ENCODE data around the gene VDR.

The VDR gene

DNA sequence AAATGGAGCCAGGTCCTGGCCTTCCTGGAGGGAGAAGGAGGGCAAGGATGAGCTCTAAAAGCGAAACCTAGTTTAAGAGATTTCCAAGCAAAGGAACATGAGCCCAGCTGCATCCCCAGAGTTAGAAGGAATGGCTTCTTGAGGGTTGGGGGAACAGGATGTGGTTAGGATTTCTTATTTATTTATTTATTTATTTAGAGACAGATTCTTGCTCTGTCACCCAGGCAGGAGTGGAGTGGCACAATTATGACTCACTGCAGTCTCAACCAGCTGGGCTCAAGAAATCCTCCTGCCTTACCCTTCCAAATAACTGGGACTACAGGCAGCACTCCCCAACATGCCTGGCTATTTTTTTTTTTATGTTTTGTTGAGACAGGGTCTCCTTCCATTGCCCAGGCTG lies 33.3 kb upstream of the VDR start:
- peak in 1 of 42 donors; percentile 0 for DNase-seq
- intact Hi-C loops (cut with DNase I): no loop called here

- intact Hi-C loops (cut with DNase I): no loop called here
- peak in 10 of 42 donors; percentile 11 to 42 (median 27) for DNase-seq
Observed at GRCh38 chr12:47935184-47935583, 30.4 kb upstream of the VDR start.

- DNase-seq: no peak
- intact Hi-C loops (cut with DNase I): no loop called here
Observed at GRCh38 chr12:47931187-47931586, 26.4 kb upstream of the VDR start.

DNA sequence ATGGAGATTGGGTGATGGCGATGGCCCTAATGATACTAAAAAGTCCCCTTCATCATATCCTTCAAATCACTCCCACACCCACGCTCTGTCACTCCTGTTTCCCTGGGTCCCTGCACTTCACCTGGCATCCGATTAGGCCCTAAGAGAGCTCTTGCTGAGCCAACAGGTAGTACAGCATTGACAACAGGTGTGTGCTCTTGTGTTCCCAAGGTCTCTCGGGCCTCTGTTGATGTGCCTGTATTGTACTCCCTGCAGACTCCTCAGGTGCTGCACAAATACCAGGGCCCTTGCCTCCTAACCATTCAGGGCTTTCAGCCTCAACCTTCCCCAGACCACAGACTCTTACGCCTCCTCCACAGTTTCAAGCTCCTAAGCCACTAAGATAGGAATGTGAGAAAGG lies 25.8 kb upstream of the VDR start:
- DNase-seq: no peak
- intact Hi-C loops (cut with DNase I): no loop called here

GRCh38 chr12:47927346-47927745 lies 22.6 kb upstream of the VDR start:
- intact Hi-C loops (cut with DNase I): no loop called here
- peak in 1 of 42 donors; percentile 23 for DNase-seq

DNA sequence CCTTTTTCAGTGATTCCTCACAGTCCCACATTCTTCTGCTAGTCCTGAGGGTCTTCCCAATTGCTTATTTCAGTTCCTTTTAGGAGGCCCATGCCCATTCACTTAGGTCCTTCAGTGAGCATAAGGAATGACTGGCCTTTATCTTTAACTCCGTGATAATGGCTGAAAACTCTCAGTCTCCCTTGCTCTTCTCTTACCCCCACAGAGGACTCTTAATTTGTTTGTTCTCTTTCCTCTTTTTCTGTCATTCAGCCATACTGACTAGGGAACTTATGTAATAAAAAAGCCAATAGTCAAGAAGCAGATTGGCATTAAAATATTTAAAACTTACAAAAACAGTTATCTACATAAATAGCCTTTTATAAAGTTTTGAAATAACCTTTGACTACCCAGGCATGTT lies 17.1 kb upstream of the VDR start:
- intact Hi-C loops (cut with DNase I): no loop called here

DNA sequence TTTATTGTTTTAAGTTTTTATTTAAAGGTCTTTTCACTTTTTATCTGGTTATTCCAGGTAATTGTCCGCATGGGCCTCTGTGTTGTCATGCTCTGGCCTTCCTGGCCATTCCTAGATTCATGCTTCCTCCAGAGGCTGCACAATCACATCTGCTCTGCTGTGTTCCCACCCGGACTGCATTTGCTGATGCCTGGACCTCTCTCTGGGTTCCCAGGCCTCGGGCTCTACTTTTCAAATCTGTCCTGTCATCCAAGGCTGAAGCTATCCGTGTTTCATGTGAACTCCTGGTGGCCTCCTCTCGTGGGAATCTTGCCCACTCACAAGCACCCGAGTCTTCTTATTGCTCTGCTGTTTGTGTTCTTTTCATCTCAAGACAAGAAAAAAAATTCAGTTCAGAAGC lies 16.1 kb upstream of the VDR start:
- DNase-seq: no peak
- intact Hi-C loops (cut with DNase I): no loop called here

More for the DNA sequence above, 17.1 kb upstream of the VDR start:
- DNase-seq: no peak

- intact Hi-C loops (cut with DNase I): no loop called here
- DNase-seq: no peak
Observed at GRCh38 chr12:47913081-47913480, 8.3 kb upstream of the VDR start.

DNA sequence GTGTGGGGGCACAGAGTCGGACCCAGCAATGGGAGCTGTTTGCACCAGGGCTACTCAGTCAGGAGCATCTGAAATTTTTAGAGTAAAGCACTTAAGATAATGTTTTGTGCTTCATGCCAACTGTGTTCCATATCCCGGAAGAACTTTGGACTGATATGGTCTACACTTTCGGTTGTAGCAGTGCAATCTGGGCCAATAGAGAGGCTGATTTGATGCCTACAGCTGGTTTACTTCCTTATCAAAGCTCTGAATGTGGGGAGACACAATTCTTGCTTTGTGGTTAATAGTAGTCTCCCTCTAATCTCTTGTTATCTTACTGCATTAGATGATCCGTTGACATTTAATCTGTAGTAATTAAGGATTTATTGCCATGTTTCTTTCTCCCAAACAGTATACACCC lies 7.8 kb upstream of the VDR start:
- no peak for DNase-seq
- intact Hi-C loops (cut with DNase I): no loop called here

DNA sequence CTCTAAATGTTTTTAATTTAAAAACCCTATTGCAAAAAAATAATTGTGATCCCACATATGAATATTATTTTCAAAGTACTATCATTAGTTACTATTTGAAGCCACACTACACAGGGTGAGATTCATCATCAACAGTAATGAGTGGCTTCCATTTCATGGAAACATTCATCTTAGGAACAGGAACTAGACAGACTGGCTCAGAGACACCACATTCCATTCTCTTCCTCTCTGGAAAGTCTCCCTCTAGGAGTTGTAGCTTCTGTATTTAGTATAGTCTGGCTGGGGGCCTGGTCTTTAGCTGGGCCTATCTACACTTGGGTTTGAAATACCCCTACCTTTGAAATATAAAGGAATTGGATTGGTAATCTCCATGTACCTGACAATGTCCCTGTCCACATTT lies 6.2 kb upstream of the VDR start:
- no peak for DNase-seq
- intact Hi-C loops (cut with DNase I): no loop called here

GRCh38 chr12:47910486-47910885 lies 5.7 kb upstream of the VDR start:
- DNase-seq: no peak

DNA sequence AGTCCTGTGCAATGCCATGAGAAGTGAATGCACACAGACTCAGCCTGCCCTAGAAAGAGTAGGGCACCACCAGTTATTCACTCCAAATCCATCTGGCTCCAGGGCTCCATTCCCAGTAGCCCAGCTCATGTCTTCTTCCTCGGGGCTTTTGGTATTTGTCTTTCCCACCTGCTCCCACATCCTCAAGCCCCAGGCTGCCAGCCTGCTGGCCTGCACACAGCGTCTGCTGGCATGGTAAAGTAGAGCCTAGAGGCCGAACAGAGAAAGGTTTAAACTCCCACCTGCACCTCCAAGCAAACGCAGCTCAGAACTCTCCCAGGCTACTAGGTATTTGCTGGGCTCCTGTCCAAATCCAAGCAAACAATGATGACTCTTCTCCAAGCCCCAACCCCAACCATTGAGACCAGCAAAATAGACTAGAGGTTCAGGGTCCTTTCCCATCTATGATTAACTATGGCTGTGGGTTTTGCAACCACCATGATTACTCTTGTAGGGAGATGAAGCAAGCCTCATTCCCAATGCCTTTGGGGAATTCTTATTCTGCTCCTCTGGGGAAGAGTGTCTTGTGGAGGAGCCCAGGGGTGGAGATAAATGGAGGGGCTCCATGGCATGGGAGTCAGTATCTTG lies 5.2 kb upstream of the VDR start:
- intact Hi-C loops (cut with DNase I): no loop called here
- no peak for DNase-seq

More at GRCh38 chr12:47910486-47910885, 5.7 kb upstream of the VDR start:
- intact Hi-C loops (cut with DNase I): no loop called here

DNA sequence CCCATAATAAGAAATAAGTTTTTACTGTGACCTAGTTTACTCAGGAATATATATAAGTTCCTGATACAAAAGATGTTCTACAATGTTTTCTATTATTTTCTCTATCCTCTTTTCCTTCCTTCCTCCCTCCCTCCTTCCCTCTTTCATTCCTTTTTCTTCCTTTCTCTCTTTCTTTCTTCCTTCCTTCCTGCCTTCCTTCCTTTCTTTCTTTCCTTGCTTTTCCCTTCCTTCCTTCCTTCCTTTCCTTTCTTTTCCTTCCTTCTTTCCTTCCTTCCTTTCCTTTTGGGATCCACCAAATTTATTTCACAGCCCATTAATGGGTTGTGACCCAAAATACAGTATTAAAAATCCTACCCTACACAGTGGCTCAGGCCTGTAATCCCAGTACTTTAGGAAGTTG lies 3.9 kb upstream of the VDR start:
- intact Hi-C loops (cut with DNase I): no loop called here
- no peak for DNase-seq

- intact Hi-C loops (cut with DNase I): no loop called here
- DNase-seq: no peak
Observed at GRCh38 chr12:47907851-47908454, 3.2 kb upstream of the VDR start.

DNA sequence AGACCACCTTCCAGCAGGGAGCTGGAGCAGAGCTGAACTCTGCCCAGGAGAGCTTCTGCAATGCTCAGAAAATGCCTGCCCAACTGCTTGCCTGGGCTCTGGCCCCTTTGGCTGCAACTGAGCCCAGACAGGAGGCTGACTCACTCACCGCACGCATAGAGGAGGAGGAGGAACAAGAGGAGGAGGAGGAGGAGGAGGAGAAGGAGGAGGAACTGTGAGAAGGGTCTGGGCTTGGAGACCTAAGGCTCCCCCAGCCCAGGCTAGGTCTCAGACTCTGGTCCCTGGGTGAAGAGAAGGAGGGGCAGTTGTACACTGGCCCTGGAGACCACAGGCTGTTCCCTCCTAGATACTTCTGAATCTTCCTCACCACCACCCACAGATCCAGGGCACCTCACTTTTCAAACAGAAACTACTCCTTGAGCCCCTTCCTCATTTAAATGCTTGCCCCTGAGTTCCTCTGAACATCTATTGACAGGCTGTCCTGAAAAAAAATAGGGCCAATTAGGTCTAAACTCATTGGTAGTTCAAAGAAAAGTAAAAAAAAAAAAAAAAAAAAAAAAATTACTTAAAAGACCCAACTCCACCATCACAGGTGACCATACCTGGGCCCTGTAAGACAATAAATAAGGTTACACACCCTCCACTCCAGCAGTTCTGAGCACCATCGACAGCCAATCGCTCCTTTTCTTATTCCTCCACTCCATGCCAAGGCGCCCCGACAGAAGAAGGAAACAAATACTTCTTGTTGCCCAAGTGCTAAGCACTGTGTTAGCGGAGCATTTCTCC lies 674 bp downstream of the VDR start:
- intact Hi-C loops (cut with DNase I): no loop called here
- peak in 12 of 42 donors; percentile 15 to 59 (median 32) for DNase-seq

DNA sequence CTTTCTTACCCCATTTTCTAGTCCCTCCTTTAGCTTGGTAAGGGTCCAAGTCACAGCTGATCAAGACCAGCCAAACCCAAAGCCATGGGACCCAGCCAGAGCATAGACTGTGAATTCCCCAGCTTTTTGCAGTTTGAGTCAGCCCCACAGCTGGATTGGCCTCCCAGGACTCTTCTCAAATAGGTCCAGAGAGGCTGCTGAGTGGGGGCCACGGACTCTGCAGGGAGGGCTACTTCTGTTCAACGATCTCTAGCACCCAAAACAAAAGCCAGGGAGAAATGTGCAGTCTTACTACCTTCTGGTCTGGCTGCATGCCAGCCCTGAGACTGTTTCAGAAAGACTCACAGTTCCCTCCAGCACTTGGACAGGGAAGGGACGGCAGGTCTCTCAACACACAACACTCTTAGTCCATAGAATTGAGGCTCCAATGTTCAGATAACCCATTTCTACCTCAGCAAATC lies 1.6 kb downstream of the VDR start:
- intact Hi-C loops (cut with DNase I): no loop called here
- DNase-seq: no peak

GRCh38 chr12:47902131-47902639 lies 2.6 kb downstream of the VDR start:
- DNase-seq: no peak
- intact Hi-C loops (cut with DNase I): no loop called here

DNA sequence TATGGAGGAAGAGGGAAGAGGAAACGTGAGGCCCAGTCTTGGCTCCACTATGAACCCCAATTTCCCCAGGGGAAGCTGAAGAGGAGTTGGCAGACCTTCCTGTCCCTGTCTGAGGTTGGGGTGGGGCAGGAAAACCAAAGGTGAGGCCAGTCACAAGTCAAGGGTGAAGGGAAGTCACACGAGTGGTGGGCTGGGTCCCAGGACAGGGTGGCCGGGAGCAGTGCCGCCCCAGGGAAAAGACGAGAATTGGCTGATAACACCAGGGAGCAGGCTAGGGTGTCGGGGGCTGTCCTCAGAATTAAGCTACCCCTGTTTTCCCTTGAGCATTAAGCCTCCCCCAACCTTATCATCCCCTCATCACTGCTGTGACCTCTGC lies 3.1 kb downstream of the VDR start:
- peak in 1 of 42 donors; percentile 19 for DNase-seq
- intact Hi-C loops (cut with DNase I): no loop called here

DNA sequence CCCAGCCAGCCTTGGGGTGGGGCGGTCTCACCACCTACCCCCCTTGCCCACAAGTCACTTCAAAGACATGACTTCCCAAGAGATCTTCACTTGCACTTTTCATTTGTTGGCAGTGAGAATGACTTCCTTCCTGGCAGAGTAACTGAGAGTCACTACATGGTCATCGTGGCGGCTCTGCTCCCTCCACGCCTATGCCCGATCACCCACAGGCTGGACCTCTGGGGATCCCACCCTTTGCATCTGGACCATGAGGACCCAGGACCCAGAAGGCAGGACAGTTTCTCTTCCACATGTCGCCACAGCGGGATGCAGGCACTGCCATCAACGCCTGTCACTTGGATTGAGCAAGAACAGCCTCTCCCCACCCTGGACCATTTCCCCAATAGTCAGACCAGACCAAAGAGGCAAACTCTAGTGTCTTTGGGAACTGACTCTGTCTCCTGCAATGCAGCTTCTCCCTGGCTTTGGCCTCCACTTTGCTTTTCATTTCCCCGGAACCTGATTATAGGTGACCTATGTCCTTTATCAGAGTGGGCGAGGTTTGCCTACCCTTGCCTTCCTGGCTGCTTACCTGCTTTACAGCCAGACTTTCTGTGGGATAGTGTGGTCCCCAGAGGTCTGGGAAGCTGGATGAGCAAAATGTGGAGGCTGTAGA lies 3.6 kb downstream of the VDR start:
- intact Hi-C loops (cut with DNase I): no loop called here
- DNase-seq: no peak
